SK-N-SH (cell line): Measurements from ENCODE around the gene RILPL2.

Experiments used
- CTCF ChIP-seq: fragments of 200-600 bp; sonication (generic); IDR thresholded peaks from 2 replicates; pipeline ENCODE4 v1.6.1; 2017; ENCODE audit warnings: antibody characterized with exemption, mild to moderate bottlenecking, moderate library complexity
- POLR2AphosphoS5 ChIP-seq: IDR thresholded peaks from 2 replicates; pipeline ENCODE4 v1.6.1; 2012; ENCODE audit warnings: low read depth, low read length
- USF2 ChIP-seq: fragments of 150-350 bp; IDR thresholded peaks from 2 replicates; pipeline ENCODE4 v1.6.1; 2017; ENCODE audit warnings: antibody characterized with exemption, low read length, low read depth, borderline replicate concordance

- TF ChIP-seq USF2: no peak
- TF ChIP-seq CTCF: no peak
- no peak for TF ChIP-seq POLR2AphosphoS5
These were observed 53.8 kb downstream of the RILPL2 start for GRCh38 chr12:123382684-123383083.
